CD14-positive monocyte (primary cell): ENCODE results near the gene GOLGA5. TPM values are rescaled to one million over a fixed set of nuclear protein-coding genes. Genes with fewer than 3 reads are reported as not detected.

Experiments
- DNase-seq, 3 donors: peaks; one replicate each; pipeline ENCODE4 v3.0.0-alpha.2; 2011 to 2022
- H2AFZ ChIP-seq: 2 replicates; pipeline ENCODE4 v1.6.0; 2012; ENCODE audit warnings: mild to moderate bottlenecking, low read depth, low read length, inconsistent platforms; ENCODE audit not compliant: insufficient read depth, poor library complexity, severe bottlenecking
- H3K27ac ChIP-seq, 2 donors: 1 replicate in 1 of 2; 2 replicates in 1 of 2; pipeline ENCODE4 v1.5.1; 2012 to 2013; ENCODE audit warnings: low read length in 2 of 2, control low read depth in 1 of 2, inconsistent platforms in 1 of 2, low read depth in 1 of 2, mild to moderate bottlenecking in 1 of 2
- H3K27me3 ChIP-seq, 2 donors: one replicate each; pipeline versions ENCODE4 v1.6.0 to v1.6.1; 2011 to 2013; ENCODE audit warnings: low read length in 2 of 2; ENCODE audit not compliant: control insufficient read depth in 2 of 2, insufficient read depth in 2 of 2
- H3K36me3 ChIP-seq, 2 donors: replicated peaks in 1 of 2; 1 replicate in 1 of 2; 2 replicates in 1 of 2; pipeline versions ENCODE4 v1.5.1 to v1.6.1; 2012 to 2013; ENCODE audit warnings: low read length in 2 of 2, control low read depth in 1 of 2, inconsistent platforms in 1 of 2, mild to moderate bottlenecking in 1 of 2; ENCODE audit not compliant: insufficient read depth in 2 of 2, control insufficient read depth in 1 of 2
- H3K4me1 ChIP-seq, 2 donors: 1 replicate in 1 of 2; 2 replicates in 1 of 2; pipeline versions ENCODE4 v1.5.1 to v1.6.1; 2012 to 2013; ENCODE audit warnings: low read length in 2 of 2, control low read depth in 1 of 2, inconsistent platforms in 1 of 2, mild to moderate bottlenecking in 1 of 2, moderate library complexity in 1 of 2; ENCODE audit not compliant: insufficient read depth in 2 of 2, control insufficient read depth in 1 of 2
- H3K4me2 ChIP-seq: replicated peaks from 2 replicates; pipeline ENCODE3; 2012; ENCODE audit warnings: low read length, moderate library complexity, mild to moderate bottlenecking; ENCODE audit not compliant: poor library complexity, severe bottlenecking; ENCODE audit errors: extremely low read depth
- H3K4me3 ChIP-seq, 3 experiments: fragments of 200-600 bp in 1 of 3; sonication (generic) in 1 of 3; replicated peaks in 1 of 3; 1 replicate in 2 of 3; 2 replicates in 1 of 3; pipeline ENCODE4 v1.5.1; 2011 to 2013; ENCODE audit warnings: low read length in 3 of 3, mild to moderate bottlenecking in 3 of 3, control low read depth in 2 of 3, low read depth in 2 of 3, inconsistent platforms in 1 of 3, moderate library complexity in 1 of 3
- H3K79me2 ChIP-seq: 2 replicates; pipeline ENCODE4 v1.6.0; 2012; ENCODE audit warnings: mild to moderate bottlenecking, control low read depth, inconsistent platforms, low read length, moderate library complexity; ENCODE audit not compliant: insufficient read depth
- H3K9ac ChIP-seq: 2 replicates; pipeline ENCODE4 v1.6.0; 2017; ENCODE audit warnings: low read length, mild to moderate bottlenecking; ENCODE audit not compliant: insufficient read depth, poor library complexity, severe bottlenecking
- H3K9me3 ChIP-seq, 2 donors: replicated peaks in 1 of 2; 1 replicate in 1 of 2; 2 replicates in 1 of 2; pipeline versions ENCODE4 v1.5.1 to v1.6.1; 2012 to 2013; ENCODE audit warnings: low read length in 2 of 2, control low read depth in 1 of 2; ENCODE audit not compliant: control insufficient read depth in 1 of 2, insufficient read depth in 1 of 2
- H4K20me1 ChIP-seq: 2 replicates; pipeline ENCODE4 v1.6.0; 2012; ENCODE audit warnings: mild to moderate bottlenecking, low read length, control low read depth, moderate library complexity; ENCODE audit not compliant: insufficient read depth
- H3K27ac Mint-ChIP-seq, 7 donors: one replicate each; pipeline ENCODE4 v1.8.0; 2020; ENCODE audit warnings: mild to moderate bottlenecking in 7 of 7, mixed read lengths in 7 of 7, moderate library complexity in 6 of 7, inconsistent platforms in 2 of 7
- H3K27me3 Mint-ChIP-seq, 3 donors: one replicate each; pipeline ENCODE4 v1.8.0; 2021 to 2022; ENCODE audit warnings: low read depth in 3 of 3, mild to moderate bottlenecking in 3 of 3, mixed read lengths in 3 of 3, moderate library complexity in 3 of 3, inconsistent platforms in 1 of 3
- H3K36me3 Mint-ChIP-seq, 2 donors: one replicate each; pipeline ENCODE4 v1.8.0; 2020; ENCODE audit warnings: mixed read lengths in 2 of 2, inconsistent platforms in 1 of 2, mild to moderate bottlenecking in 1 of 2
- H3K4me1 Mint-ChIP-seq: one replicate; pipeline ENCODE4 v1.8.0; 2020; ENCODE audit warnings: mild to moderate bottlenecking, mixed read lengths
- H3K4me3 Mint-ChIP-seq, 2 donors: one replicate each; pipeline ENCODE4 v1.8.0; 2020; ENCODE audit warnings: mild to moderate bottlenecking in 2 of 2, mixed read lengths in 2 of 2, moderate library complexity in 1 of 2
- H3K9me3 Mint-ChIP-seq, 7 donors: one replicate each; pipeline ENCODE4 v1.8.0; 2020 to 2022; ENCODE audit warnings: mixed read lengths in 7 of 7, mild to moderate bottlenecking in 6 of 7, moderate library complexity in 6 of 7, inconsistent platforms in 2 of 7
- CTCF ChIP-seq: fragments of 200-600 bp; IDR thresholded peaks from one replicate; pipeline ENCODE4 v1.8.0; 2022; ENCODE audit warnings: antibody characterized with exemption, mild to moderate bottlenecking
- WGBS: methylation state at CpG from one replicate; pipeline ENCODE4 v1.1.5; 2013; ENCODE audit warnings: missing lambda C conversion rate; ENCODE audit not compliant: insufficient coverage; 5-methylcytosine and 5-hydroxymethylcytosine counted together
- intact Hi-C, 2 donors: fragments of 100-400 bp; cut with micrococcal nuclease; formaldehyde crosslinking; loops; one replicate each; pipeline versions ENCODE4 v1.15.0 to v1.15.1; 2023
- polyA plus RNA-seq, 3 donors: library from polyadenylated mRNA; depleted of rRNA in 1 of 3; unstranded in 2 of 3; stranded (reverse) in 1 of 3; fragments of 300-500 nt in 2 of 3; fragments of >200 nt in 1 of 3; fragmentation: Illumina TruSeq in 2 of 3; gene quantifications; 1 replicate in 2 of 3; 2 replicates in 1 of 3; pipeline ENCODE4 v1.2.3, GENCODE V29; 2012 to 2021

GOLGA5 gene
- polyA plus RNA-seq, 3 donors = 12.4 to 19.0 (median 16.3) TPM

DNA sequence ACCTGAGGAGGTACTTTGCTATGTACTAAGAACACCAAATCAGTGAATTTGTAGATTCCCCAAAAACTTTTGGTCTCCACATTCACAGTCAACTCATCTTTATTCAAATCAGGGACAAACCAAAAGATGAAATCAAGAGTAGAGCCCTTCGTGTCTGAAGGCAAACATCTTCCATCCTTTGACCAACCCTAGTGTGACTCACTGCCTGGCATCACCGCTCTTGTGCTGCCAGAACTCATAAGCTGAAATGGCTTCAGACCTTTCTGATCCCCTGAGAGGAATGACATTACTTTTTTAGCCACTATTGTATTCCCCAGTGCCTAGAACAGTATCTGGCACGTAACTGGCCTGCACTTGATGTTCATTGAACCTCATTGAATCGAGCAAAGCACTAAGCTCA is 50.1 kb downstream of the GOLGA5 start:
- no peak for TF ChIP-seq CTCF
- Mint-ChIP-seq H3K36me3 (peaks cover 30 to 40% of the 10 kb centered on the region in 2 donors), H3K27ac (peak overlapping the region in 5 of 7 donors; percentile 9 to 78 (median 21)), H3K9me3 (peaks cover 0 to 3% (median 2%) of the 10 kb centered on the region in 7 donors), H3K4me3 (no peak overlapping the region), H3K27me3 (peaks cover 0 to 1% (median 0%) of the 10 kb centered on the region in 3 donors), H3K4me1 (peaks cover 26% of the 10 kb centered on the region)
- 93% methylated on average over 4 of the region's 4 CpGs for WGBS
- Histone ChIP-seq H3K36me3 (peaks cover 27 to 36% of the 10 kb centered on the region in 2 donors), H3K4me3 (no peak overlapping the region), H3K27ac (no peak overlapping the region), H3K79me2 (no peaks in the 10 kb centered on the region), H3K9ac (no peak overlapping the region), H3K4me2 (no peak overlapping the region), H2AFZ (no peak overlapping the region), H3K4me1 (peaks cover 21 to 27% of the 10 kb centered on the region in 2 donors), H3K9me3 (no peaks in the 10 kb centered on the region), H3K27me3 (no peaks in the 10 kb centered on the region), H4K20me1 (no peaks in the 10 kb centered on the region)
- DNase-seq = peak in 1 of 3 donors; percentile 18
- intact Hi-C loops = no loop called here

GRCh38 chr14:92846162-92846897 is 52.2 kb downstream of the GOLGA5 start:
- Histone ChIP-seq H3K4me2 (peak overlapping the region; percentile 32), H3K4me3 (no peak overlapping the region), H3K9ac (no peak overlapping the region), H3K27ac (peak overlapping the region in 1 of 2 donors; percentile 79), H3K4me1 (peaks cover 21 to 27% of the 10 kb centered on the region in 2 donors), H2AFZ (no peak overlapping the region), H3K36me3 (peaks cover 7 to 15% of the 10 kb centered on the region in 2 donors), H4K20me1 (no peaks in the 10 kb centered on the region), H3K79me2 (no peaks in the 10 kb centered on the region), H3K27me3 (no peaks in the 10 kb centered on the region), H3K9me3 (no peaks in the 10 kb centered on the region)
- no peak overlapping the region for H3K4me3 Mint-ChIP-seq
- H3K36me3 Mint-ChIP-seq = peaks cover 10 to 21% of the 10 kb centered on the region in 2 donors
- 100% methylated on average over 1 of the region's 2 CpGs for WGBS
- peaks cover 26% of the 10 kb centered on the region for H3K4me1 Mint-ChIP-seq
- DNase-seq = peak; percentile 87 to 95 (median 91)
- peaks cover 0 to 4% (median 4%) of the 10 kb centered on the region in 3 donors for H3K27me3 Mint-ChIP-seq
- H3K9me3 Mint-ChIP-seq = peaks cover 0 to 6% (median 5%) of the 10 kb centered on the region in 7 donors
- intact Hi-C loops = no loop called here
- TF ChIP-seq CTCF = no peak
- H3K27ac Mint-ChIP-seq = peak overlapping the region; percentile 78 to 96 (median 90)
